AG04450 (cell line): ENCODE measurements around the gene SPESP1. TPM values are rescaled to one million over a fixed set of nuclear protein-coding genes. Genes with fewer than 3 reads are reported as not detected.

Experiments used
- CTCF ChIA-PET: fragments of 300-600, 350-600 bp; formaldehyde crosslinking; extraction: SDS; loops from one replicate; lab custom pipeline; 2022; ENCODE audit warnings: antibody characterized with exemption, inconsistent platforms; lab: Charles Lee
- POLR2A ChIA-PET: fragments of 350-600 bp; formaldehyde crosslinking; extraction: SDS; loops from one replicate; lab custom pipeline; 2021; ENCODE audit warnings: antibody characterized with exemption, inconsistent platforms; lab: Yijun Ruan, JAX
- DNase-seq: peaks from one replicate; pipeline ENCODE4 v3.0.0-alpha.2; 2011; ENCODE audit warnings: low read depth, low spot score
- H3K27ac ChIP-seq: one replicate; pipeline ENCODE4 v1.5.1; 2012; ENCODE audit warnings: low read depth, low read length, control low read depth
- H3K27me3 ChIP-seq: one replicate; pipeline ENCODE4 v1.6.0; 2012; ENCODE audit warnings: low read length; ENCODE audit not compliant: control insufficient read depth, insufficient read depth
- H3K4me3 ChIP-seq: 2 replicates; pipeline ENCODE4 v1.5.1; 2011; ENCODE audit warnings: mild to moderate bottlenecking, low read depth, low read length, control low read depth
- H3K9me3 ChIP-seq: 2 replicates; pipeline ENCODE4 v1.5.1; 2012; ENCODE audit warnings: low read length; ENCODE audit not compliant: control insufficient read depth, insufficient read depth
- CTCF ChIP-seq: IDR thresholded peaks from 2 replicates; pipeline ENCODE4 v1.5.1; 2011; ENCODE audit warnings: low read depth, low read length, control low read depth, inconsistent platforms
- polyA plus RNA-seq: library from polyadenylated mRNA; depleted of rRNA; stranded (reverse); fragments of >200 nt; gene quantifications from 2 replicates; pipeline ENCODE4 v1.2.3, GENCODE V29; 2011

Gene SPESP1
- polyA plus RNA-seq, 1 experiment, result 9.1 TPM

DNA sequence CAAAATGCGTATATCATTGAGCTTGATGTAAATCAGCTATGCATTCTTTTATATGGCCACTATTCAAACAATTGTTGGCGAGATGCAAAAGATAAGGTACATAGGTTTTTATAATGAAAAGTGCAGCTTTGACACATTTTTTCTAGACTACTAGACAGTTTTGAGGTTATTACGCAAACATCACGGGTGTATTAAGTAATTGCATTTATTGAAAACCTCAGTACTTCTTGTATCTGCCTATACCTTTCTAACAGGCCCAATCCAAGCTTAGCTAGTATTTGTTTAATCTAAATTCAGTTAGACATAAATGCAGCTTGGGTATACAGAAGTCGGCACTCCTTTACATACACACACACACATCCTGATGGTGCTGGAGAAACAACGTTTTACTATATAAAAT lies 2.7 kb downstream of the SPESP1 start:
- Histone ChIP-seq H3K9me3 (peaks cover 16% of the 10 kb centered on the region), H3K27me3 (no peaks in the 10 kb centered on the region), H3K27ac (no peak overlapping the region), H3K4me3 (no peak overlapping the region)
- no peak for DNase-seq
- CTCF ChIA-PET, result interaction anchor here (1.2 kb wide), 1 partner anchor 383 kb away, joined by 5 read pairs; no protein-coding TSS in a partner anchor
- no peak for TF ChIP-seq CTCF
- POLR2A ChIA-PET, result interaction anchor here (0.6 kb wide), 1 partner anchor 738 kb away, joined by 3 read pairs; no protein-coding TSS in a partner anchor

DNA sequence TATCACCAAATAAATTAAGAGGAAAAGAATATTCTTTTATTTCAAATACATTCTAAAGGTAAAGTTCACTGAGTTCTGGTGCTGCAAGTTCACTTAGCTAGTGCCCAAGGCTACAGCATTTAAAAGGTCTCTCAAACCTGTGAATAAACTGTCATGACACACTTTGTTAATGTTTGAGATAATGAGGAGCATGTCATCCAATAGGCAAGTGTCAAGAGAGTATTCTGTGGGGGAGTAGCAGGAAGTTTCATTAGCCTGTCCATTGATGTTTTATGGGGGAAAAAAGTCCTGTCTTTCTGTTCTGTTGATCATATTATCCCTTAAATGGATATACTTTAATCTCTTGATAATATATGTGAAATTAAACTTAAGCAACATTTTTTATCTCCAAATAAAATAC lies 4.0 kb downstream of the SPESP1 start:
- no peak for DNase-seq
- CTCF ChIA-PET, result interaction anchor here (3.4 kb wide), 1 partner anchor 9 kb away, joined by 11 read pairs; no protein-coding TSS in a partner anchor
- Histone ChIP-seq H3K27ac (no peak overlapping the region), H3K27me3 (no peaks in the 10 kb centered on the region), H3K9me3 (peaks cover 12% of the 10 kb centered on the region), H3K4me3 (no peak overlapping the region)
- POLR2A ChIA-PET, result no interaction called here
- TF ChIP-seq CTCF, result no peak

DNA sequence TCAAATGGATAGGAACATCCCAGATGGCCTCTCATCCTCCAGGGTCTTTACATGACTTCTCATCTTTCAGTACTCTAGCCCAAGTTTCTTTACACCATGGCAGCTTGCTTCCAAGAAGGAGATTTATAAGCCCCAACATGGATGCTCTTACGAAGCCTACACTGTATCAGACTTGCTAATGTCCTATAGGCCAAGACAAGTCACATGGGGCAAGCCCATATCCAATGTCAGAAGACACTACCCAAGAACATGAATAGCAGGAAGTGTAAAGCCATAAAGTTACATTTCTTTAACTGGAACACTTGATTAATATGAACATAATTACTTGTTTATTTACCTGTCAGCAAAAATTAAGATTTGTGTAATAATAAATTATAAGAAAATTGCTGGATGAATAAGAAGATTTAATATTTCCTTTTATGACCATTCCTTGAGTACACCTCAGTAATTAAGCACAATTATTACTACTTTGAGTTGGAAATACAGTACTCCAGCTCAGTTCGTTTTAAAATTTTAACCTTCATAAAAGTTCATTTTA lies 5.1 kb downstream of the SPESP1 start:
- no peak for TF ChIP-seq CTCF
- H3K27me3 ChIP-seq, result no peaks in the 10 kb centered on the region
- ChIA-PET CTCF (interaction anchor here (0.6 to 3.4 kb wide), 2 partner anchors 10 to 59 kb away, joined by 4 to 11 read pairs; no protein-coding TSS in a partner anchor), POLR2A (no interaction called here)
- DNase-seq, result no peak
- H3K27ac ChIP-seq, result no peak overlapping the region
- no peak overlapping the region for H3K4me3 ChIP-seq
- H3K9me3 ChIP-seq, result peaks cover 4% of the 10 kb centered on the region; the same call in 1 of the 2 replicates

GRCh38 chr15:68939501-68939900 lies 9.2 kb downstream of the SPESP1 start:
- H3K27me3 ChIP-seq, result no peaks in the 10 kb centered on the region
- no peak overlapping the region for H3K4me3 ChIP-seq
- H3K9me3 ChIP-seq, result no peaks in the 10 kb centered on the region
- no peak for TF ChIP-seq CTCF
- CTCF ChIA-PET, result interaction anchor here (1.2 kb wide), 1 partner anchor 19 kb away, joined by 3 read pairs; no protein-coding TSS in a partner anchor
- DNase-seq, result no peak
- POLR2A ChIA-PET, result no interaction called here
- no peak overlapping the region for H3K27ac ChIP-seq

GRCh38 chr15:68951813-68952212 lies 21.5 kb downstream of the SPESP1 start:
- CTCF ChIA-PET, result no interaction called here

More at GRCh38 chr15:68951813-68952212, 21.5 kb downstream of the SPESP1 start:
- no peak for DNase-seq
- TF ChIP-seq CTCF, result no peak
- Histone ChIP-seq H3K4me3 (no peak overlapping the region), H3K27me3 (peaks cover 2% of the 10 kb centered on the region), H3K27ac (no peak overlapping the region), H3K9me3 (no peaks in the 10 kb centered on the region)
- POLR2A ChIA-PET, result no interaction called here
